ENCODE results near the gene PPP5C.
"Not testable (repeated sequence)": the region's sequence is repeated elsewhere in the genome, so short reads cannot be mapped to it uniquely, and the experiment has no call there.

The PPP5C gene

DNA sequence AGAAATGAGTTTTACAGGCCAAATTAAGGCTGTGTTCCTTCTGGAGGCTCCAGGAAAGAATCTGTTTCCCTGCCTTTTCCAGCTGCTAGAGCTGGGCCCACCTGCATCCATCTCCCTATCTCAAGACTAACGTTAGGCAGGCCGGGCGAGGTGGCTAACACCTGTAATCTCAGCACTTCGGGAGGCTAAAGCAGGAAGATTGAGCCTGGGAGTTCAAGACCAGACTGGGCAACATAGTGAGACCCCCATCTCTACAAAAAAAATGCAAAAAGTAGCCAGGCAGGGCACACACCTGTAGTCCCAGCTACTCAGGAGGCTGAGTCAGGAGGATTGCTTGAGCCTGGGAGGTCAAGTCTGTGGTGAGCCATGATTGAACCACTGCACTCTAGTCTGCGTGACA, 35.4 kb upstream of the PPP5C start:
- no peak overlapping the region for H3K9ac ChIP-seq (ENCODE audit: low read length)
- no peak overlapping the region for H3K4me3 ChIP-seq (ENCODE audit: low read depth, low read length)
- peaks cover 49% of the 10 kb centered on the region for H3K36me3 ChIP-seq (ENCODE audit: control insufficient read depth, insufficient read depth, low read length)
- H3K9me3 ChIP-seq (ENCODE audit: control insufficient read depth, insufficient read depth, low read depth, low read length): peaks cover 7% of the 10 kb centered on the region
- no peaks in the 10 kb centered on the region for H3K4me1 ChIP-seq (ENCODE audit: control insufficient read depth, insufficient read depth, low read length)
- no peaks in the 10 kb centered on the region for H3K27me3 ChIP-seq (ENCODE audit: control insufficient read depth, insufficient read depth, low read length)
- no peak overlapping the region for H3K27ac ChIP-seq (ENCODE audit: low read depth, low read length)

DNA sequence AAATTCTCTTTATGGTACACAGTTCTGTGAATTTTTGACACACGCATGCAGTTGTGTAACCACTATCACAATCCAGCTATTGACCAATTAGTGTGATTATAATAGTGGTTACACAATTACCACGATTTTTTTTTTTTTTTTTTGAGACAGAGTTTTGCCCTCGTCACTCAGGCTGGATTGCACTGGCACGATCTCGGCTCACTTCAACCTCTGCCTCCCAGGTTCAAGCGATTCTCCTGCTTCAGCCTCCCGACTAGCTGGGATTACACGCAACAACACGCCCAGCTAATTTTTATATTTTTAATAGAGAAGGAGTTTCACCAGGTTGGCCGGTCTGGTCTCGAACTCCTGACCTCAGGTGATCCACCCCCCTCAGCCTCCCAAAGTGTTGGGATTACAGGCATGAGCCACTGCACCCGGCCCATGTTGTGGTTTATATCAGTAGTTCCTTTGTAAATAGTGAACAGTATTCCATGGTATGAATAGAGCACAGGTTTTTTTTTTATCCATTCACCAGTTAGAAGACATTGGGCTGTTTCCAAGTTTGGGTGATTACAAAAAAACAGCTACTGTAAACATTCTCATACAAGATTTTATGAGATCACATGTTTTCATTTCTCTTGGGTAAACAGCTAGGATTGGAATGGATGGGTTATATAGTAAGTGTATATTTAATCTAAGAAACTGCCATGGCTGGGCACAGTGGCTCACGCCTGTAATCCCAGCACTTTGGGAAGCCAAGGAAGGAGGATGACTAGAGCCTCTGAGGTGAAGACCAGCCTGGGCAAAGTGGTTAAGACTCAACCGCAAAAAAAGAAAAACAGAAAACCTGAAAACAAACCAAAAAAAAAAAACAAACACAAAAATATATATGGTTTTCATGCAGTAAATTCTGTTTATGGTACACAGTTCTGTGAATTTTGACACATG, 33.1 kb upstream of the PPP5C start:
- H3K9ac ChIP-seq (ENCODE audit: low read length); H3K27ac ChIP-seq (ENCODE audit: low read depth, low read length); H3K4me1 ChIP-seq (ENCODE audit: control insufficient read depth, insufficient read depth, low read length); H3K4me3 ChIP-seq (ENCODE audit: low read depth, low read length); H3K27me3 ChIP-seq (ENCODE audit: control insufficient read depth, insufficient read depth, low read length); H3K9me3 ChIP-seq (ENCODE audit: control insufficient read depth, insufficient read depth, low read depth, low read length): not testable (repeated sequence)
- H3K36me3 ChIP-seq (ENCODE audit: control insufficient read depth, insufficient read depth, low read length): peaks cover 33% of the 10 kb centered on the region

DNA sequence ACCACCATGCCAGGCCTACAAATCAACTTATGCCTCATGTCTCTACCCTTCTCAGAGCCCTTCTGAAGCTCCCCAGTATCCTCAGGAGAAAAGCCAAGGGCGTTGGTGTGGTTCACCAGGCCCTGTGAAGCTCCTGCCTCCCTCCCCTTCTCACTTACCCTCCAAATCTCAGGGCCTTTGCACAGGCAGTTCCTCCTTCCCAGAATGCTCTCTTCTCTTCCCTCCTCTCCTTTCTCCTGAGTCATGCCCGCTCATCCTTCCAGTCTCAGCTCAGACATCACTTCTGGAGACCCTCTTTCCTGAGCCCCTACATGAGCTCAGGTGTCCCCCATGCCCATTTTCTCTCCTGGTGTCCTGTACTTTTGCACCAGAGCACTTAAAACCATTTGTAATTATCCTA, 29.5 kb upstream of the PPP5C start:
- peaks cover 21% of the 10 kb centered on the region for H3K36me3 ChIP-seq (ENCODE audit: control insufficient read depth, insufficient read depth, low read length)
- H3K27me3 ChIP-seq (ENCODE audit: control insufficient read depth, insufficient read depth, low read length): no peaks in the 10 kb centered on the region
- no peaks in the 10 kb centered on the region for H3K9me3 ChIP-seq (ENCODE audit: control insufficient read depth, insufficient read depth, low read depth, low read length)
- no peaks in the 10 kb centered on the region for H3K4me1 ChIP-seq (ENCODE audit: control insufficient read depth, insufficient read depth, low read length)
- H3K4me3 ChIP-seq (ENCODE audit: low read depth, low read length): no peak overlapping the region
- H3K9ac ChIP-seq (ENCODE audit: low read length): no peak overlapping the region
- no peak overlapping the region for H3K27ac ChIP-seq (ENCODE audit: low read depth, low read length)

DNA sequence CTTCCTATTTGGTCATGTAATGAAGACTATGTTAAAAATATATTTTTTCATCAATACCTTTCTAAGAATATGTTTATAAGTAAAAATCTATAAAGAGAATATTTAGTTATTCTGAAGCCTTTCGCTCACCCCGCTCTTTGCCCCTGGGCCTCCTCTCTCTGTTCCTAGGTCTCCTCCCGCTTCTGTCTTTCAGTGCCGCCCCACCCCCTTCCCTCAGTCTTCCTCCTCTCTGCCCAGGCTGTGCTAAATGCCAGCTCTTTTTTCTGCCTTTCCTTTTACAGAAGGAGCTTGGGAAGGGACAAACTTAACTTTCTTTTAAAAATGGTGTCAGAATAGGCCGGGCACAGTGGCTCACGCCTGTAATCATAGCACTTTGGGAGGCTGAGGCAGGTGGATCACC, 27.3 kb upstream of the PPP5C start:
- no peak overlapping the region for H3K4me3 ChIP-seq (ENCODE audit: low read depth, low read length)
- H3K27me3 ChIP-seq (ENCODE audit: control insufficient read depth, insufficient read depth, low read length): no peaks in the 10 kb centered on the region
- no peaks in the 10 kb centered on the region for H3K4me1 ChIP-seq (ENCODE audit: control insufficient read depth, insufficient read depth, low read length)
- H3K27ac ChIP-seq (ENCODE audit: low read depth, low read length): no peak overlapping the region
- no peaks in the 10 kb centered on the region for H3K9me3 ChIP-seq (ENCODE audit: control insufficient read depth, insufficient read depth, low read depth, low read length)
- H3K36me3 ChIP-seq (ENCODE audit: control insufficient read depth, insufficient read depth, low read length): peaks cover 31% of the 10 kb centered on the region
- H3K9ac ChIP-seq (ENCODE audit: low read length): no peak overlapping the region

DNA sequence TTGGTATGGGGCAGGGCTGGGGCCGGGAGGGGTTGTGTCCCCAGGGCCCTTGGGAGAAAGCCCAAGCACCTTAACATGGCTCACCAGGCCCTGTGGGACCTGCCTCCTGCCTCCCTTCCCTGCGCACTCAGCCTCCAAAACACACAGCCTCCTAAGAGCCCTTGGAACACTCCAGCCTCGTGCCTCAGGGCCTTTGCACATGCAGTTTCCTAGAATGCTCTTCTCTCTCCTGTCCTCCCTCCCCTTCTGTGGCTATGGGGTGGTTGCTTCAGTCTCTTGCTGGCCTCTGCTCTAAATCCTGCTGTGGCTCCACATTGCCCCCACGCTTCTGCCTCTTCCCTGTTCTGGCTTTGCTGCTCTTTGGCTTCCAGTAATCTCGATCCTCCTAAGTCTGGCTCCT, 26.3 kb upstream of the PPP5C start:
- Histone ChIP-seq H3K4me1 (ENCODE audit: control insufficient read depth, insufficient read depth, low read length) (no peaks in the 10 kb centered on the region), H3K9ac (ENCODE audit: low read length) (no peak overlapping the region), H3K9me3 (ENCODE audit: control insufficient read depth, insufficient read depth, low read depth, low read length) (0 out of 2 replicates have a peak, but pooled peaks cover 3% of the 10 kb centered on the region), H3K27me3 (ENCODE audit: control insufficient read depth, insufficient read depth, low read length) (no peaks in the 10 kb centered on the region), H3K27ac (ENCODE audit: low read depth, low read length) (no peak overlapping the region), H3K36me3 (ENCODE audit: control insufficient read depth, insufficient read depth, low read length) (peaks cover 37% of the 10 kb centered on the region), H3K4me3 (ENCODE audit: low read depth, low read length) (no peak overlapping the region)

DNA sequence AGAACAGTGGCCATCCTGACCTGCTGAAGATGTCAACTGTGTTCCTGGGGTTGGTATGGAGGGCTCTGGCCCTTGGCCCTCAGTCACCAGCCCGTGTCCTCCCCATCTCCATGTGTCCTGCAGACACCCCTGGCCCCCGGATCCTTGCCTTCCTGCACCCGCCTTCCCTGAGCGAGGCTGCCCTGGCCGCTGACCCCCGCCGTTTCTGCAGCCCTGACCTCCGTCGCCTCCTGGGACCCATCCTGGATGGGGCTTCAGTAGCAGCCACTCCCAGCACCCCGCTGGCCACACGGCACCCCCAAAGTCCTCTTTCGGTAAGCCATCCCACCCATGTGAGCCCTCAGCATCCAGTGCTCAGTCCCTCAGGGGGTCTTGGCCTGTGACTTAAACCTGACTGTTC, 25.2 kb upstream of the PPP5C start:
- Histone ChIP-seq H3K9ac (ENCODE audit: low read length) (no peak overlapping the region), H3K4me3 (ENCODE audit: low read depth, low read length) (no peak overlapping the region), H3K9me3 (ENCODE audit: control insufficient read depth, insufficient read depth, low read depth, low read length) (peaks cover 13% of the 10 kb centered on the region; the same call in 1 of the 2 replicates), H3K36me3 (ENCODE audit: control insufficient read depth, insufficient read depth, low read length) (peaks cover 48% of the 10 kb centered on the region), H3K4me1 (ENCODE audit: control insufficient read depth, insufficient read depth, low read length) (no peaks in the 10 kb centered on the region), H3K27me3 (ENCODE audit: control insufficient read depth, insufficient read depth, low read length) (no peaks in the 10 kb centered on the region), H3K27ac (ENCODE audit: low read depth, low read length) (no peak overlapping the region)

DNA sequence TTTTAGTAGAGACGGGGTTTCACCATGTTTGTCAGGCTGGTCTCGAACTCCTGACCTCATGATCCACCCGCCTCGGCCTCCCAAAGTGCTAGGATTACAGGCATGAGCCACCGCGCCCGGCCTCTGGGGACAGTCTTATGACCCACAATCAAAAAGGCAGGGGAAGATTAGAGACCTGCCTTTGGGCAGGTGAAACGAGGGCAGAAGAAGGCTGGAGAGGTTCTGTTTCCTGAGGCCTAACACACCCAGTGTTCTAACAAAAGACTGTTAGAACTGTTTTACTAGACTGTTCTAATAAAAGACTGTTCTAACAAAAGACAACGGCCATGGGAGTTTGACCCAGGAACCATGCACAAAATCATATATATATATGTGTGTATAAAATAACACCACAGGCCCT, 23.7 kb upstream of the PPP5C start:
- H3K27ac ChIP-seq (ENCODE audit: low read depth, low read length); H3K9ac ChIP-seq (ENCODE audit: low read length); H3K4me1 ChIP-seq (ENCODE audit: control insufficient read depth, insufficient read depth, low read length); H3K27me3 ChIP-seq (ENCODE audit: control insufficient read depth, insufficient read depth, low read length); H3K4me3 ChIP-seq (ENCODE audit: low read depth, low read length): not testable (repeated sequence)
- Histone ChIP-seq H3K36me3 (ENCODE audit: control insufficient read depth, insufficient read depth, low read length) (peaks cover 60% of the 10 kb centered on the region), H3K9me3 (ENCODE audit: control insufficient read depth, insufficient read depth, low read depth, low read length) (peaks cover 27% of the 10 kb centered on the region)

DNA sequence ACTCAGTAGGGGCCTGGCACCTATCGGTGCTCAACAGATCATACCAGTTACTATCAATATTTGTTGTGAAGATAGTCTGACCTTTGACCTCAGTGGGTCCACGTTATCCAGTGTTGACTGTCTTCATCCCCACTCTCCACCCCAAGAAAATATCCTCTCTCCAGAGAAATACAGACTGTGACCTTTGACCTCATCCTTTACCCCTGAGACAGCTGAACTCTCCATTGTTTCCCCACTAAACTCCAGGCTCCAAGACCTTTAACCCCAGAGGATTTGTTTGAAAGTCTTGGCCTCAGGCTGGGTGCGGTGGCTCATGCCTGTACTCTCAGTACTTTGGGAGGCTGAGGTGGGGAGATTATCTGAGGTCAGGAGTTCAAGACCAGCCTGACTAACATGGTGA, 22.6 kb upstream of the PPP5C start:
- H3K27me3 ChIP-seq (ENCODE audit: control insufficient read depth, insufficient read depth, low read length): no peaks in the 10 kb centered on the region
- H3K4me1 ChIP-seq (ENCODE audit: control insufficient read depth, insufficient read depth, low read length): no peaks in the 10 kb centered on the region
- peaks cover 32% of the 10 kb centered on the region for H3K9me3 ChIP-seq (ENCODE audit: control insufficient read depth, insufficient read depth, low read depth, low read length)
- no peak overlapping the region for H3K4me3 ChIP-seq (ENCODE audit: low read depth, low read length)
- H3K36me3 ChIP-seq (ENCODE audit: control insufficient read depth, insufficient read depth, low read length): peaks cover 71% of the 10 kb centered on the region
- H3K9ac ChIP-seq (ENCODE audit: low read length): no peak overlapping the region
- no peak overlapping the region for H3K27ac ChIP-seq (ENCODE audit: low read depth, low read length)

DNA sequence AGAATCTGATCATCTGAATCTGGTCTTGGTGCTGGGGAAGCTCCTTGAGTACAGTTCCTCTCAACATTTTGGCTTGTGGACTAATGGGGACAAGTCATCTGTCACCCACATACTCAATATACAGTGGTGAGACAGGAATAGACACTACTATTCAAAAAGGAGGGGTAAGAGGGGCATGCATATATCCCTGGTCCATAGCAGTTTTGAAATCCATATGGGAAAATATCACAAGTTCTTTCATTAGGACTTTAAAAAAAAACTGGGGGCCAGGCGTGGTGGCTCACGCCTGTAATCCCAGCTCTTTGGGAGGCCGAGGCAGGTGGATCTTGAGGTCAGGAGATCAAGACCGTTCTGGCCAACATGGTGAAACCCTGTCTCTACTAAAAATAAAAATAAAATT, 20.3 kb upstream of the PPP5C start:
- no peak overlapping the region for H3K4me3 ChIP-seq (ENCODE audit: low read depth, low read length)
- H3K27me3 ChIP-seq (ENCODE audit: control insufficient read depth, insufficient read depth, low read length): no peaks in the 10 kb centered on the region
- H3K4me1 ChIP-seq (ENCODE audit: control insufficient read depth, insufficient read depth, low read length): no peaks in the 10 kb centered on the region
- no peak overlapping the region for H3K9ac ChIP-seq (ENCODE audit: low read length)
- H3K36me3 ChIP-seq (ENCODE audit: control insufficient read depth, insufficient read depth, low read length): peaks cover 72% of the 10 kb centered on the region
- no peak overlapping the region for H3K27ac ChIP-seq (ENCODE audit: low read depth, low read length)
- H3K9me3 ChIP-seq (ENCODE audit: control insufficient read depth, insufficient read depth, low read depth, low read length): peaks cover 32% of the 10 kb centered on the region

DNA sequence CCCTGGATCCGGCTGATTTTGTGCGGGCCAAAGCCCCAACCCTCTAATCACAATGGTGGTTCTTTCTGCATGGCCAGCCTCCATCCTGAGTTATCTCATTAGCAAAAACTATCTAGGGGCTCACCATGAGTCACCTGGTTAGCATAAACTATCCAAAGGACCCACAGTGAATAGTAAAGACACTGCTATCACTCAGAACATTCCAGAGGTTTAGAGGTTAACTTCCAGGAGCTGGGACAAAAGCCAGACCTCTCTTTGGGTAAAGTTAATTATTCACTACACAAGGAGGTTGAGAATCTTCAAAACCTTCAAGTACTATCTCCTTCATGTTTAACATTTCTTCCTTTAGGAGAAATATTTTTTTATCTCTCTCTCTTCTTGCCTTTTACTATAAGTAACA, 18.8 kb upstream of the PPP5C start:
- Histone ChIP-seq H3K4me1 (ENCODE audit: control insufficient read depth, insufficient read depth, low read length) (no peaks in the 10 kb centered on the region), H3K4me3 (ENCODE audit: low read depth, low read length) (no peak overlapping the region), H3K27me3 (ENCODE audit: control insufficient read depth, insufficient read depth, low read length) (no peaks in the 10 kb centered on the region), H3K36me3 (ENCODE audit: control insufficient read depth, insufficient read depth, low read length) (peaks cover 61% of the 10 kb centered on the region), H3K9ac (ENCODE audit: low read length) (no peak overlapping the region), H3K27ac (ENCODE audit: low read depth, low read length) (no peak overlapping the region), H3K9me3 (ENCODE audit: control insufficient read depth, insufficient read depth, low read depth, low read length) (peaks cover 32% of the 10 kb centered on the region)

DNA sequence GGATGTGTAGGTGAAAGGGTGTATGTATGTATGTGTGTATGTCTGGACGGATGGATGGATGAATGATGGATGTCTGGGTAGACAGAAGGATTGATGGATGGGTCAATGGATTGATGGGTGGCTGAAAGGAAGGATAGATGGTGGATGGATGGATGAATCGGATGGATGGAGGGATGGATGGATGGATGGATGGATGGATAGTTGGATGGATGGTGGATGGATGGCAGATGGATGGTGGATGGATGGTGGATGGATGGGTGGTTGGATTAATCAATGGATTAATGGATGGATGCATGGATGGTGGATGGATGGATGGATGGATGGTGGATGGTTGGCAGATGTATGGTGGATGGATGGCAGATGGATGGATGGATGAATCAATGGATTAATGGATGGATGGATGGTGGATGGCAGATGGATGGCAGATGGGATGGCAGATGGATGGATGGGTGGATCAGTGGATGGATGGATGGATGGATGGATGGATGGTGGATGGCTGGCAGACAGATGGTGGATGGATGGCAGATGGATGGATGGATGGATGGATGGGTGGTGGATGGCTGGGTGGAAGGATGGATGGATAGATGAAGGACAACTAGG, 16.5 kb upstream of the PPP5C start:
- Histone ChIP-seq H3K4me3 (ENCODE audit: low read depth, low read length) (no peak overlapping the region), H3K9ac (ENCODE audit: low read length) (no peak overlapping the region), H3K27me3 (ENCODE audit: control insufficient read depth, insufficient read depth, low read length) (no peaks in the 10 kb centered on the region), H3K27ac (ENCODE audit: low read depth, low read length) (no peak overlapping the region), H3K36me3 (ENCODE audit: control insufficient read depth, insufficient read depth, low read length) (peaks cover 44% of the 10 kb centered on the region), H3K4me1 (ENCODE audit: control insufficient read depth, insufficient read depth, low read length) (no peaks in the 10 kb centered on the region), H3K9me3 (ENCODE audit: control insufficient read depth, insufficient read depth, low read depth, low read length) (peaks cover 30% of the 10 kb centered on the region)

All from HUES6 (cell line).